ENCODE data around the gene SRRM2.

DNA sequence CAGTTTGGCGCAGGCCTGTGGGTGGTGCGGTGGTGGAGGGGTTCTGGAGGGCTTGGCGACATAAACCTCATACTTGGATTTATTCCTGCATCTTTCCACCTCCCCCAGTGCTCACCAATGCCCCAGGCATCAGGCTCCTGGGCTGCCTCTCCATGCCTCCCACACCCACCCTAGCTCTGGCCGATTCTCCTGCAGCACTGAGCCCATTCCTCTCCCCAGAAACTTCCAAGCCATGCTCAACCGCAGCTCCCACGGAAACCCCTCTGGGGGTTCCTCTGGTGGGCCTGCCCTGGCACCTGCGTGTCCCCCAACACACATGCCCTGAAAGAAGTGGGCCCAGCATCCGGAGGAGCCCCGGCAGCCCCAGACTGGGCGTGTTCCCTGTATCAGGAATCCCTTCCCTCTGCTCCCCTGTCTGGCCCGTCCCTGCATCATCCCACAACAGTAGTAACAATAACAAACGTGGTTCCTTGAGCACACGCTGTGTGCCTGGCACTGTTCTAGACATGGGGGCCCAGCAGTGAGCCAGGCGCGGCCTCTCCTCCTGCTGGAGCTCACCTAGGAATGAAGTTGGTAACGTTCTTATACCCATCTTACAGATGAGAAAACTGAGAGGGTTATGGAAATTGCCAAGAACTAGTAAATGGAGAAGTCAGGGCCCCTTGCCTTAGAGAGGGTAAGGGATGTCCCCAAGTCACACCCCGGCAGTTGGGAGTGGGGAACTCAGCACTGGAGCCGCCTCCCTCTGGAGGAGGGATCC, 66.9 kb downstream of the SRRM2 start:
- TF ChIP-seq EZH2phosphoT487 (IDR thresholded peaks at IDR 0.05; ENCODE audit: insufficient read depth, low read depth) (no peak), EZH2 (IDR thresholded peaks at IDR 0.05; ENCODE audit: insufficient read depth, poor library complexity, severe bottlenecking) (no peak)

All from GM23248 (cell line).